Activated effector memory CD4-positive, alpha-beta T cell treated with Interleukin-2 at 50 U/mL for 16 hours (primary cell): ENCODE measurements around the gene EIF6.
"Not testable (repeated sequence)": the region's sequence is repeated elsewhere in the genome, so short reads cannot be mapped to it uniquely, and the experiment has no call there.

Experiments used
- DNase-seq: peaks from one replicate; pipeline ENCODE4 v3.0.0-alpha.2; 2020

The EIF6 gene

DNA sequence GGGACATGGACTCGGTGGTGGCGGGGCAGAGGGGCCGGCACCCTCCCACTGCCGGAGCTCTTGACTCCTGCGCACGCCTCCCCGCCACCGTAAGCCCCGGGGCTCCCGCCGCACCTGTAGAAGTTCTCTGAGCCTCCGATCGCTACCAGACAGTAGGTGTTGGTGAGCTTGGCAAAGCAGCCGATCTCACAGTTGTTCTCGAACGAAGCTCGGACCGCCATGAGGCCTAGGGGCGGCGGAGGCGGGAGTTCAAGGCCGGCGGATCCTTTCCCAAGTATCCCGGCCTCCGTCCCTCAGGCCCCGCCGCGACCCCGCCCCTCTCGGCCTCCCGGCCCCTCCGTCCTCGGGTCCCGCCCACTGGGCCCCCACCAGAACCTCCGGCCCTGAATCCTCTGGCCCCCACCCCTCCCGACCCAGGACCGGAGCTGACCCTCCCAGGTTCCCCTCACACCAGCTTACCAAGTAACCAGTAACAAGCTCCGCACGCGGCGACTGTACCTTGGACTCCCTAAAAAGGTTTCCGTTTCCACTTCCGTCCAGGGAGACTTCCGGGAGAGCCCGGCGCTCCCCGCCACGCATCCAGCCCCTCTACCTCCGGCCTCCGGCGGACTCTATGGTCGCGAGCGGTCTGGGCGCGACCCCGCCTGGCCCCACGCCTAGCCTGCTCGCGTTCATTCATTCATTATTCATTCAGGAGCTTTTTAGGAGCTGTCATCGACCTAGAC is at the start of gene EIF6:
Gene EIF6 (minus strand): TSS at position 506 of the 725 bp plus-strand sequence. CDS start 285 bp downstream, at position 221.
- peak; percentile 65 for DNase-seq

DNA sequence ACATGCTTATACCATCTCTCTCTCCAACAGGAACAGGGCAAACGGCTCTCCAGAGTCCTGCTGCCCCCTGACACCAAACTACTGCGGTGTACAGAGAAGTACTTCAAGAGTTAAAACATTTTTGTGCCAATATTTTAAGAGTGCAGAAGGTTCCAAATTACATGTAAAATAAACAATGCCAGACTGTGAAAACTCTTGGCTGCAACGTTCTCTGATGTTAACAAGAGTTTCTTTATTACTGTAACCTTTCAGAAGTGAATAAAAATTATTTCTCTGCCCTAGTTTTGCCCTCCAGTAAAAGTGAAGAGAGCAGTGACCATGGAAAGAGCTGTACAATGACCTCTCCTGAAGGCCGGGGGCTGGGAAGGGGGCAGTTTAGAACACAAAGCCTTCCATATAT is 49.0 kb upstream of the EIF6 start:
- no peak for DNase-seq

DNA sequence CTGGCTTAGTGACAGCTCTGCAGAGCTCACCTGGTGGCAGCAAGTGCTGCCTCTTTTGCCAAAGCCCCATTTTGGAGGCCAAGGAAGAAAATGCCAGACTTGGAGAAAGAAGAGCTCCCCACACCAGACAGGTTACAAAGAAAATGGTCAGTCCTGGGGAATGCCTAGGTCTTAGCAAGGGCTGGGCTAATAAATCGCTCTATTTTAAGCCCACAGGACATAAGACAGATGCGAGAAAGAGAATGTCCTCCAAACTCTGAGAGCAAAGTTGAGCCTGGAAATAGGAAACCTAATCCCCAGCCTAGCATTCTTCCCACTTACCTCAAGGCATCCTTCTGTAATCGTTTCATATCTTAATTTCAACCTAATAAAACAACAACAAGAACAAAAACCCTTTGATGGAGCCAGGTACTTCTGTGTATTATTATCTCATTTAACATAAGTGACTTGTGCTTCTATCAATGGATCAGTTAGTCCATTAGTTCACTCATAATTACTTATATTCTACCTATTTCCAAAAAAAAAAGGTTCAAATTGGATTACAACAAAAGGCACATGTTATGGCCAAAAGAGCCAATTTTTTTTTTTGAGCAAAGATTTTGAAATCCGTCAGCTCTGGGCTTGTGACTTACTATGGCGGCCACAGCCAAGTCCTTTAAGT is 48.1 kb upstream of the EIF6 start:
- no peak for DNase-seq

DNA sequence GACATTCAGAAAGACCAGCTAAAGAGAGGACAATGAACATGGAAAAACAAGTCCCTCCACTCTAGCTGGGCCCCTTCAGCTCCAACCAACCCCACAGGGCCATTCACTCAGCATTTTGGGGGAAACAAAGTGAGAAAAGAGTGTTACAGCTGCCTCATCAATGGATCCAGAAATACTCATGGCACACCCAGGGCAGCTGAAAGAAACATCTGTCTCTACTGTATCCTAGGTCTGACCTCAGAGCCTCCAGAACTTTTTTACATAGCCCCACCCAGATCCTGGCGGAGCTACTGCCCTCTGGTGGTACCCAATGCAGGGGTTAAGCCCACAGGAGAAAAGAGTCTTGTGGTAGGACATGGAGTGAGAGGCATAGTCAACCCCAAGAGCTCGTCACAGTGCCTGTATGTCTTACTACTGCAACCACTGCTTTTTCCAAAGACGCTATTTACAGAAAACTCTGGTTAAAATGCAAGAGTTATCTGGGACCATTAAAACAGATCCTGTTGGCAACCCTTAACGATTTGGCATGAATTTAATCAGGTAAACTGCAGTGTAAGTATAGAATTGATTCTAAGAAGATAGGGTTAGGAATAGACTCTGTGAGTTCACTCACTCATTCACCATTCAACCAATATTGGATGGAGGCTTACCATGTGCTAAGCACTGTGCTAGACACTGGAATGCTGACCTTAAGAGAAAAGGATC is 45.0 kb upstream of the EIF6 start:
- DNase-seq, result no peak

DNA sequence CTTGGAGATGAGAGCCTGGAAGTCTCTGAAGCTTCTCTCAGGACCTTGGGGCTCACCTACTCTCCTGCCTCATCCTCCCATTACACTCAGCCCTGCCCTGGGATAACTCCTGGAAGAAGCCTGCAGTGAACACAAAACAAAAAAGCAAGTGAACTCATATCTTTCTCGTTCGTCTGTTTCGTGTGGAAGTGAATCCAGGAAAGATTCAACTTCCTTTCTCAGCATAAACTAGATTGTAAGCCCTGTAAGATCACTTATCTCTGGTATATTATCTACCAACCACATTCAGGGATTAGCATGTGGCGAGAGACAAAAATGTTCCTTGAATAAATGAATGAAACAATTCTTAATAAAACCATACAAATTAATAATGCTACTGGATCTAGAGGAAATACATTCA is 44.1 kb upstream of the EIF6 start:
- DNase-seq, result no peak

GRCh38 chr20:35328095-35328685 is 43.6 kb upstream of the EIF6 start:
- DNase-seq, result no peak

DNA sequence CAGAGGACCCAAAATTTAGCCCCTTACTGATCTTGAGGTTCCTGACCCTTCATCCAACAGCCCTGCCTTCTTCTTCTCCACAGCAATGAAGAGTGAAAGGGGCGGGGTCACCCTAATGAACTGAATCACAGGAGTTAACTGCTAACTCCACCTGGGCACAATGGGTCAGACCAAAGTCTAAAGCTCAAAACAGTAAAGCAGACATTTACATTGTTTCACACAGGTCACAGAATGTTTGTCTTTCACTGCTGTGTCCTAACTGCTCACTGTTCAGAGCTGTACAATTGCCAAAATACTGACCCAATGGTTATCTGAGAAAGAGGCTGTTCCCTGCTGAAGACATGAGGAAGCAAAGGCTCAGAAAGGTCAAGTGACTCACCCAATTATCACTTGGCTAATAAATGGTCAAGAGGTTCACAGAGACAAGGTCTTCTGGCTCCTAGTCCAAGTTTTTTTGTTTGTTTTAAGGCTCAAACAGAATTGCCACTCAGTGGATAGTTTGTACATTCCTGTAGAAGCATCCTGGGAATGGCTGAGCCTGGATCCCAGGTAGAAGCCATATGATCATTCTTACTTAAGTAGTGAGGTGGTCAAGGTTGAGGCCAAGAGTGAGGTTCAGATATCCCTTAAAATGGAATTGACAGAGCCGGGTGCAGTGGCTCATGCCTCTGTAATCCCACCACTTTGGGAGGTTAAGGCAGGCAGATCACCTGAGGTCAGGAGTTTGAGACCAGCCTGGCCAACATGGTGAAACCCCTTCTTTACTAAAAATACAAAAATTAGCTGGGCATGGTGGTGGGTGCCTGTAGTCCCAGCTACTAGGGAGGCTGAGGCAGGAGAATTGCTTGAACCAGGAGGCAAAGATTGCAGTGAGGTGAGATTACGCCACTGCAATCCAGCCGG is 42.8 kb upstream of the EIF6 start:
- DNase-seq, result no peak

- DNase-seq, result no peak
Observed at GRCh38 chr20:35326740-35327073, 42.1 kb upstream of the EIF6 start.

DNA sequence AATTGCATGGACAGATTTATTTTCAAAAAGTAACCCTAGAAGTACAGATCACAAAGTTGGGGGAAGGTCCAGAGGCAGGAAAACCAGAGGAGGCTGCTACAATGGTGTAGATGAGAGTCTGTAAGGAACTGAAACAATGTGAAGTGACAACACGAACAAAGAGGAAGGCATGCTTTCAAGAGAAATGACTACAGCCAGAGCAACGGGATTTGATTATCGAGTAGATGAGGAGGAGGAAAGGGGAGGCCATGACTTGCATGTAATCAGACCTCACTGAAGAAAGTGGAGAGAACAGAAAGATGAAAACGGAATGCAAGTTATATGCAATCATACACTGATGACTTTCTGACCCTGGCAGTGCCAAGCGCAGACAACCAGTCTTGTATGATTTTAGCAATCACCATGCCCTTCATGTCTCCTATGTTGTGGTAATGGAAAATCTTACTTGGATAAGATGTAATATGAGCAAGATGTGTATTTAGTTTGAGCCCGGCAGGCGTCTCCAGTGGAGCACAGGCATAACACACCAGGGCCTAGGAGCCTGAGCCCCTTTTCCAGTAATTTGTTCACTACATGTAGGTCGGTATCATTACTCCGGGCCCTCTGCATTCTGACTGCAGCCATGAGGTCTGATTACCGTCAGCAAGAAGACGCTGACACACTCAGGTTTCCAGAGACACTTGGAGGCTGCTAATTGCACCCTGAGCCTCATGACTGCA is 41.6 kb upstream of the EIF6 start:
- no peak for DNase-seq

DNA sequence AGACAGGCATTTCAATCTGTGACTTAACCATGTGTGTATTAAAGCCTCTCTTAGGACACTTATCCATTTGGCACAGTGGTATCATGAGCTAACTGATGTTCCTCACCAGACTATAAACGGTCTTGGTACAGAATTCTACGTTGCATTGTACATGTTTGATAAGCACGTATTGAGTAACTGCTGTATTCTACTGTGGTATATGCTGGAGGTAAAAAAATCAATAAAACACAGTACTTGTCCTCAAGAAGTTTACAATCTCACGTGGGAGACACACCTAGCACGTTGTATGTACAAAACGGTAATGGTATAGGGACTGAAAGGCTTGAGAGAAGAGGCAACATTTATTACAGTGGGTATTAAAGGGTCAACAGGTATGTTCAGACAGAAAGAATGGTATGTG is 40.8 kb upstream of the EIF6 start:
- DNase-seq, result no peak

- no peak for DNase-seq
Observed at GRCh38 chr20:35320396-35321126, 36.0 kb upstream of the EIF6 start.

DNA sequence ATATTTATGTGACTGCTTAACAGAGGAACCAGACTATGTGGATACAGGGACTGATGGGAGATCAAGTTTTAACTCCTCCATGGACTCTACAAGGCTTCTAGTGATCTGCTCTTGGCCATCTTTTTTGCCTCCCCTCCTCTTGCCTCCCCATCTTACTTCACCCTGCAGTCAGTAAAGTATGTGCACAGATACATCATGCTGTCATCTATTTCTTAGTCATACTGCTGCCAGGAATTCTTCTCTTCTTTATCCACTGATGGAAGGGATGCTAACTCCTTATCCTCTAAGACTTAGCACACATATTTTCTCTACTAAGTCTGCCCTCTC is 35.3 kb upstream of the EIF6 start:
- no peak for DNase-seq

DNA sequence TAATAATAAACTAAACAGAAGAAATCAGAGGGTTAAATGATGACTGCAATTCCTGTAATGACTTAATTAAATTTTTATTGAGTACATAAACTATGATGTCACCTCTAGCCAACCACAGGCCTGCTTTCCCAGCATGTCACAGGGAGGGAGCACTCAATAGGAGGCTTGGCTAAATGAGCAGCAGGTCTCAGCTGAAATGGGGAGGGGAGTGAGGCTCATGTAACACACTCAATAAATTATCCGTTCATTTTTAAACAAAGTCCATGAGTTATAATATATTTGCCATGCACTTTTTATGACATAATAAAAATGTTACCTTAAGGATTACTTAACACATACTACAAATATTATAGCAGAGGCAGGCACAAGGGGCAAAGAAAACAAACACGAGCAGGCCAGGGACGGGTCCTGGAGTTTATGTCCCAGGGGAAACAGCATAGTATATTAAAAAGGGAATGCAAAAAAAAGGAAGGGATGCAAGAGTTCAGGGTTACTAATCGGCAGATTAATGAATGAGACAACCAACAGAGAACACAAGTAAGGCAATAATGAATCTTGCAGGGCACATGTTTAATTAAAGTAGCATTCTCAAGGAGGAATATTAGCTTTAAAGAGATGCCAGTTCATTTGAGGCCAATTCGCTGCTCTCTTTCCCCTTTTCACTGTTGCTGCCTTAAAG is 34.8 kb upstream of the EIF6 start:
- no peak for DNase-seq

DNA sequence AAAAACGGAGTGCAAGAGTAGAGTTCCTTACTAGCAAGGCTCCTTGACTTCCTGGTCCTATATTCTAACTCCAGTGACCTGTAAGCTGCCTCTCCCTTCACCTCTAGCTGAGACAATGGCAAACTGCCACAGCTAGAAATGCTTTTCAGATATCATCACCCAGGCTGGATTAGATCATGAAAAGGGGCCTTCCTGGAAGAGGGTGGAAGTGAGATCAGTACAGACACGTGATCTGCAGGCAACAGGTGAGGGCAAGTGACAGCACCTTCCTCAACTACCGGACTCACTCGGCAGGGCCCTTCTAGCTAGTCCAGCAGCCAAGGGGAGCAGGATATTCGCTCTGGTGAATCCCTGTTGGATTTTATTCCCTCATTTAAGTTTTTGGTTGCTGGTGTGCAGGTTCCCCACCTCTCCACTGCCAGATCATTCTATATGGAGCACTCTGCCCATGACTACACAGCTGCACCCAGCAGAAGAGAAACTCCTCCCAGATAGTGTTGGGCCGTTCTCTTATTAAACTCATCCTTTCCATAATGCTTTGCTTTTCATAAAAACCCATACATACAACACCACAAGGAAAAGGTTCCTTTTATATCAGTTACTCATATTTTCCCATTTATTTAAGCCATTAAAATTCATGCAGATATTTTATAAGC is 34.1 kb upstream of the EIF6 start:
- DNase-seq, result no peak

GRCh38 chr20:35317416-35318210 is 33.0 kb upstream of the EIF6 start:
- no peak for DNase-seq

GRCh38 chr20:35316086-35316485 is 31.5 kb upstream of the EIF6 start:
- no peak for DNase-seq

DNA sequence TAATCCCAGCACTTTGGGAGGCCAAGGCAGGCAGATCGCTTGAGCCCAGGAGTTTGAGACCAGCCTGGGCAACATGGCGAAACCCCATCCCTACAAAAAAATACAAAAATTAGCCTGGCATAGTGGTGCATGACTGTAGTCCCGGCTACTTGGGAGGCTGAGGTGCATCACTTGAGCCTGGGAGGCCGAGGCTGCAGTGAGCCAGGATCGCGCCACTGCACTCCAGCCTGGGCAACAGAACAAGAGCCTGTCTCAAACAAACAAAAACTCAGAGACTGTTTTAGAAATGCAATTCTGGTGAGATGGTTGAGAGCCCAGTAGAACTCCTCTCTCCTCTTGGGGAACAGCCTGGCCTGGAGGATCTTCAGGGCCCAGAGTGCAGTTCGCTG is 31.1 kb upstream of the EIF6 start:
- DNase-seq, result not testable (repeated sequence)

GRCh38 chr20:35314816-35315631 is 30.5 kb upstream of the EIF6 start:
- no peak for DNase-seq

GRCh38 chr20:35312318-35312717 is 27.7 kb upstream of the EIF6 start:
- no peak for DNase-seq
